Sigmoid colon (tissue), 7 donors: ENCODE measurements around the gene CD300E. TPM values are rescaled to one million over a fixed set of nuclear protein-coding genes. Genes with fewer than 3 reads are reported as not detected.

ENCODE experiments used
- DNase-seq: peaks from one replicate; pipeline ENCODE4 v3.0.0-alpha.2; 2019
- H3K27ac ChIP-seq, 4 donors: fragments of 200-600 bp; sonication (generic); one replicate each; pipeline ENCODE4 v1.5.1; 2016 to 2019; ENCODE audit warnings: mild to moderate bottlenecking in 1 of 4
- H3K27me3 ChIP-seq, 3 donors: fragments of 200-600 bp; sonication (generic); one replicate each; pipeline ENCODE4 v1.5.1; 2019; ENCODE audit warnings: mild to moderate bottlenecking in 1 of 3
- H3K36me3 ChIP-seq, 4 donors: fragments of 200-600 bp; sonication (generic); one replicate each; pipeline ENCODE4 v1.5.1; 2016 to 2019
- H3K4me1 ChIP-seq, 4 donors: fragments of 200-600 bp; sonication (generic); one replicate each; pipeline ENCODE4 v1.5.1; 2017 to 2019
- H3K4me3 ChIP-seq, 4 donors: fragments of 200-600 bp; sonication (generic); one replicate each; pipeline ENCODE4 v1.5.1; 2017 to 2019; ENCODE audit warnings: mild to moderate bottlenecking in 2 of 4, moderate library complexity in 1 of 4
- H3K9me3 ChIP-seq, 4 donors: fragments of 200-600 bp in 3 of 4; sonication (generic) in 3 of 4; one replicate each; pipeline versions ENCODE4 v1.5.1 to v1.6.1; 2013 to 2019
- EP300 ChIP-seq, 4 donors: sonication (generic); formaldehyde crosslinking; IDR thresholded peaks; one replicate each; pipeline ENCODE4 v1.6.1; 2017; ENCODE audit warnings: antibody characterized with exemption in 4 of 4
- POLR2A ChIP-seq, 2 donors: fragments of 450-650 bp; IDR thresholded peaks; one replicate each; pipeline ENCODE4 v1.6.1; 2016; ENCODE audit warnings: antibody characterized with exemption in 2 of 2, mild to moderate bottlenecking in 2 of 2, moderate library complexity in 2 of 2
- POLR2AphosphoS5 ChIP-seq, 4 donors: sonication (generic); formaldehyde crosslinking; IDR thresholded peaks; one replicate each; pipeline ENCODE4 v1.6.1; 2017; ENCODE audit warnings: antibody characterized with exemption in 4 of 4
- WGBS, 2 donors: extraction: QIAGEN DNeasy Blood & Tissue Kit; methylation state at CpG; one replicate each; pipeline ENCODE4 v1.1.7; 2013; 5-methylcytosine and 5-hydroxymethylcytosine counted together
- intact Hi-C: fragments of 100-400 bp; cut with DNase I; formaldehyde crosslinking; loops from one replicate; pipeline ENCODE4 v1.15.1; 2023
- polyA plus RNA-seq, 3 donors: library from polyadenylated mRNA; stranded (reverse); fragments of 200-250 nt; gene quantifications; one replicate each; pipeline ENCODE4 v1.2.3, GENCODE V29; 2013
- total RNA-seq, 4 donors: library from RNA; depleted of rRNA; stranded (reverse); fragments of >200 nt; gene quantifications; one replicate each; pipeline ENCODE4 v1.1.0, GENCODE V29; 2016
- TF ChIP-seq, protein P1 (sequence below), 4 experiments: fragments of 450-650 bp in 3 of 4; fragments of 200-600 bp in 1 of 4; IDR thresholded peaks; one replicate each; pipeline ENCODE4 v1.5.1; 2016 to 2019; ENCODE audit warnings: antibody characterized with exemption in 4 of 4, mild to moderate bottlenecking in 3 of 4, moderate library complexity in 2 of 4
- donor health status: healthy with polysubstance abuse.
- donor health status: Bipolar disorder and iron deficiency.
- donor health status: healthy.

Gene CD300E
- total and polyA plus RNA-seq, 7 donors, result under 0.01 to 2.4 (median 0.69) TPM; not detected in 1

DNA sequence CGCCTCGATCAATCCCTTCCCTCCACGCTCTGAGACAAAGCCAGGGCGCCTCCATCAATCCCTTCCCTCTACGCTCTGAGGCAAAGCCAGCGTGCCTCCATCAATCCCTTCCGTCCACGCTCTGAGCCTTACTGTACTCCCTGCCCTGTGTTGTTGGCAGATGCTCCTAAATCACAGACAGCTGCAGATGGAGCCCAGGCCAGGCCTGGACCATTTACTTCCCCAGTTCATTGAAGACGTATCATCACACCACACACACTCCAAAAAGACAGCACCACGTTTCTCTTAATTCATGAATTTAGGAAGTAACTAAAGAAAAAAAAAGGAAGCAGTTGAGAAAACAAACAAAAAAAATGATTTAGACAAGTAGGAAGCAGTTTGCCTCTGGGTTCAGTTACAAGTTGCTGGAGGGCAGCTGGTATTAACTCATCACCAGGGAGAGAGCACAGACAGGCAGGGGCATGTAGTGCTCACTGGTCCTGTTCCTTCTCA, 24.0 kb downstream of the CD300E start:
- Histone ChIP-seq H3K27ac (no peak overlapping the region), H3K27me3 (no peaks in the 10 kb centered on the region), H3K9me3 (no peaks in the 10 kb centered on the region), H3K4me1 (peaks cover 0 to under 1% (median under 1%) of the 10 kb centered on the region in 4 donors), H3K36me3 (no peaks in the 10 kb centered on the region), H3K4me3 (no peak overlapping the region)
- WGBS, 2 donors, result 44 to 60% methylated on average over 10 of the region's 10 CpGs
- intact Hi-C loops, result no loop called here
- TF ChIP-seq, protein P1, sequence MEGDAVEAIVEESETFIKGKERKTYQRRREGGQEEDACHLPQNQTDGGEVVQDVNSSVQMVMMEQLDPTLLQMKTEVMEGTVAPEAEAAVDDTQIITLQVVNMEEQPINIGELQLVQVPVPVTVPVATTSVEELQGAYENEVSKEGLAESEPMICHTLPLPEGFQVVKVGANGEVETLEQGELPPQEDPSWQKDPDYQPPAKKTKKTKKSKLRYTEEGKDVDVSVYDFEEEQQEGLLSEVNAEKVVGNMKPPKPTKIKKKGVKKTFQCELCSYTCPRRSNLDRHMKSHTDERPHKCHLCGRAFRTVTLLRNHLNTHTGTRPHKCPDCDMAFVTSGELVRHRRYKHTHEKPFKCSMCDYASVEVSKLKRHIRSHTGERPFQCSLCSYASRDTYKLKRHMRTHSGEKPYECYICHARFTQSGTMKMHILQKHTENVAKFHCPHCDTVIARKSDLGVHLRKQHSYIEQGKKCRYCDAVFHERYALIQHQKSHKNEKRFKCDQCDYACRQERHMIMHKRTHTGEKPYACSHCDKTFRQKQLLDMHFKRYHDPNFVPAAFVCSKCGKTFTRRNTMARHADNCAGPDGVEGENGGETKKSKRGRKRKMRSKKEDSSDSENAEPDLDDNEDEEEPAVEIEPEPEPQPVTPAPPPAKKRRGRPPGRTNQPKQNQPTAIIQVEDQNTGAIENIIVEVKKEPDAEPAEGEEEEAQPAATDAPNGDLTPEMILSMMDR (IDR thresholded peaks at IDR 0.05), result no peak
- TF ChIP-seq POLR2A (IDR thresholded peaks at IDR 0.05), result no peak
- no peak for TF ChIP-seq EP300 (IDR thresholded peaks at IDR 0.05)
- TF ChIP-seq POLR2AphosphoS5 (IDR thresholded peaks at IDR 0.05), result no peak
- DNase-seq, result no peak

DNA sequence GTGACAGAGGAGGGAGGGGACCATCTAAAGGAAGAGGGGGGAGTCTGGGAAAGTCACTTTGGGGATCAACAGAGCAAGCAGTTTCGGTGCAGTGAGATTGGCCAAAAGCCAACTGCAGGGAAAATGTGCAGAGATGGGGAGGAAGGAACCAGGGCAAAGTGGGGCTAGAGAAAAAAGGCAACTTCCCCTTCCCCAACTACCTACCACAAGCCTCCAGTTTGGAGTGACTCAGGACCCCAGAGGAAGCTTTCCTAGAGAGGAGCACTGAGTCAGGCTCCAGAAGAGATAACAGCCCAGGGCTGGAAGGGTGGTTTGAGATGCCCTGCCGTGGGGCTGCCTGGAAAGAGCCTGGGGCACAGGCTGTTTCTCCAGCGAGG, 24.5 kb downstream of the CD300E start:
- no peak for TF ChIP-seq POLR2A (IDR thresholded peaks at IDR 0.05)
- TF ChIP-seq POLR2AphosphoS5 (IDR thresholded peaks at IDR 0.05), result no peak
- no peak for TF ChIP-seq EP300 (IDR thresholded peaks at IDR 0.05)
- TF ChIP-seq, protein P1 (IDR thresholded peaks at IDR 0.05), result no peak
- intact Hi-C loops, result no loop called here
- no peaks in the 10 kb centered on the region for H3K36me3 ChIP-seq
- H3K27me3 ChIP-seq, result no peaks in the 10 kb centered on the region
- no peaks in the 10 kb centered on the region for H3K9me3 ChIP-seq
- 18 to 21% methylated on average over 3 of the region's 3 CpGs for WGBS, 2 donors
- H3K27ac ChIP-seq, result no peak overlapping the region
- no peaks in the 10 kb centered on the region for H3K4me1 ChIP-seq
- no peak for DNase-seq
- no peak overlapping the region for H3K4me3 ChIP-seq

DNA sequence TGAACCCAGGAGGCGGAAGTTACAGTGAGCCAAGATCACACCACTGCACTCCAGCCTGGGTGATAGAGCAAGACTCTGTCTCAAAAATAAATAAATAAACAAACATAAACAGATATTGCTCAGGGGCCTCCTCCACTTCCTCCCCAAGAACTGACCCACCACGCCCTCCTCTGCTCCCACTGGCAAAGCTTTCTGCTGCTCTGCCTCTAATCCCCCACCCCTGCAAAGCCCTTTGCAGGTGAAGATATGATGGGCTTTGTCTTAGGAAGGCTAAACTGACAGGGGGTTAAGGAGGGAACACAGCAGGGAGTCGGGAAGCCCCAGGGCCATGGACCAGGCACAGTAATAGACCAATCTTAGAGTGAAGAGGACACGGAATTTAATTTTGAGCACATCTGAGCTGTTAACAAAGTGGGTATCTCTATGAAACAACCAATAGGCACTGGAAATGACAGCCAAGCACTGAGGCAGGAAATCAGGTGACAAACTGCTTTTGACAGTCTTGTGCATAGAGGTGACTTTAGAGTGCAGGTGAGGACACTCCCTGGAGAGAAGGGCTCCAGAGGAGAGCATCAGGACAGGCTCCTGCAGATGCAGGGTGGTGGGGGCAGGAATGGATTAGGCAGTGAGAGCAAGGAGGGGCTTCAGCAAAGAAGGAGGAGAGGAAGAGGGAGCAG, 25.1 kb downstream of the CD300E start:
- Histone ChIP-seq H3K27me3 (no peaks in the 10 kb centered on the region), H3K4me1 (no peaks in the 10 kb centered on the region), H3K9me3 (no peaks in the 10 kb centered on the region), H3K36me3 (no peaks in the 10 kb centered on the region), H3K4me3 (no peak overlapping the region), H3K27ac (no peak overlapping the region)
- TF ChIP-seq, protein P1 (IDR thresholded peaks at IDR 0.05), result no peak
- TF ChIP-seq POLR2A (IDR thresholded peaks at IDR 0.05) (no peak), EP300 (IDR thresholded peaks at IDR 0.05) (no peak), POLR2AphosphoS5 (IDR thresholded peaks at IDR 0.05) (no peak)
- no peak for DNase-seq
- intact Hi-C loops, result no loop called here
- WGBS, 2 donors, result 69 to 77% methylated on average over 4 of the region's 4 CpGs

DNA sequence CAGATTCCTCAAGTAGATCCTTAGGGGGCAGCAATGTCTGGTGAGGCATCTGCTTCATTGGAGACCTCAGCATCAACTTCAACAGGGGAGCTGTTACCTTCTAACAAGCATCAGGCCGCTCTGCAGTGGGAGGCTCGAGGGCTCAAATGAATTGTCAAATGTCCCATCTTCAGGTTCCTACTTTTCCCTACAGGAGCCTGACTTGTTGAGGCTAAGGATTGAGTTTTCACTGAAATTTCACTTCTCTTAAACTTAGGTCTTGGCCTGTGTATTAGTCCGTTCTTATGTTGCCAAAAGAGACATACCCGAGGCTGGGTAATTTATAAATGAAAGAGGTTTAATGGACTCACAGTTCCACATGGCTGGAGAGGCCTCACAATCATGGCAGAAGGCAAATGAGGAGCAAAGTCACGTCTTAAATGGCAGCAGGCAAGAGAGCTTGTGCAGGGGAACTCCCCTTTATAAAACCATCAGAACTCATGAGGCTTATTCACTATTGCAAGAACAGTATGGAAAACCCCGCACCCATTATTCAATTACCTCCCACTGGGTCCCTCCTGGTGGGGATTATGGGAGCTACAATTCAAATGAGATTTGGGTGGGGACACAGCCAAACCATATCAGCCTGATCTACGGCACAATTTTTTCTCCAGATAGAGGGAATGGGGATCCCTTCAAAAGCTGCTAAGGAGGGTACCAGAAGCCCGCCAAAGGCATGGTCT, 26.3 kb downstream of the CD300E start:
- Histone ChIP-seq H3K36me3 (no peaks in the 10 kb centered on the region), H3K4me1 (no peaks in the 10 kb centered on the region), H3K27me3 (no peaks in the 10 kb centered on the region), H3K27ac (no peak overlapping the region), H3K4me3 (no peak overlapping the region), H3K9me3 (no peaks in the 10 kb centered on the region)
- intact Hi-C loops, result no loop called here
- 71 to 76% methylated on average over 8 of the region's 8 CpGs for WGBS, 2 donors
- DNase-seq, result no peak
- TF ChIP-seq, protein P1 (IDR thresholded peaks at IDR 0.05), result no peak
- no peak for TF ChIP-seq POLR2AphosphoS5 (IDR thresholded peaks at IDR 0.05)
- no peak for TF ChIP-seq EP300 (IDR thresholded peaks at IDR 0.05)
- TF ChIP-seq POLR2A (IDR thresholded peaks at IDR 0.05), result no peak
